Measurements from ENCODE around the gene CYB5R4.
"Not testable (repeated sequence)": the region's sequence is repeated elsewhere in the genome, so short reads cannot be mapped to it uniquely, and the experiment has no call there.

CYB5R4 gene

DNA sequence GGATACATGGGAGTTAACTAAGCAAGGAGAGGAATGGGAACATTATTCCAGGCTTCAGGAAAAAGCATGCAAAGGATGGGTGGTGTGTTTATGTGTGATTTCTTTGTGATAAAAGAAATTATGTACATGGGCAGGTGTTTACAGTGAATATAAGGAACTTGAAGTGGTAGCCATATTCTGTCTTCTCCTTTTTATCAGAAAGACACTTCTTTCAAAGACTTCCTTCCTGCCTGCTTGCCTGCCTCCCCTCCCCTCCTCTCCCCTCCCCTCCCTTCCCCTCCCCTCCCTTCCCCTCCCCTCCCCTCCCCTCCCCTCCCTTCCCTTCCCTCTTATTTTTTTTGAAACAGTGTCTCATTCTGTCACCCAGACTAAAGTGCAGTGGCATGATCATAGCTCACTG, 14.4 kb downstream of the CYB5R4 start:
- Mint-ChIP-seq H3K36me3 (ENCODE audit: insufficient read depth) (peaks cover 18% of the 10 kb centered on the region), H3K27me3 (no peaks in the 10 kb centered on the region), H3K4me3 (peak overlapping the region in 1 of 2 donors; percentile 18), H3K9me3 (no peaks in the 10 kb centered on the region), H3K4me1 (ENCODE audit: low read depth in 2 of 2) (peaks cover 17 to 35% of the 10 kb centered on the region in 2 donors), H3K27ac (peak overlapping the region in 1 of 2 donors; percentile 6)
- ATAC-seq (replicated peaks) (no peak), DNase-seq (no peak)

DNA sequence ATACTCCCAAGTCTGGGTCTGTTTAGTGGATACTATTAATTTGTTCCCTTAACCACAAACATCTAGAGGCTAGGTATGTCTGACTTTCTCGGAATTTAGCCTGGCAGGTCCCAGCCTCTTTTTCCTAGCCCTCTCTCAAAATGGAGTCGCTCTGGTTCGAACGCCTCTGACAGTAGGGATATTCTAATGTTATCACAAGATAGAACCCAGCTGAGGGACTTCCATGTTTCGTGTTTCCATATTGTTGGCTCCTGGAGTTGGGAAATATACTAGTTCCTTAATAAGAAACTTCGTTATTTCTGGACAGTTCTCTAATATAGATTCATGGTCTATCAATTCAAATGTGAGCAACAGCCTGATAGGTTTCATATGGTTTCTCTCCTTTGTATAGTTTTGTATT, 16.4 kb downstream of the CYB5R4 start:
- Mint-ChIP-seq H3K36me3 (ENCODE audit: insufficient read depth) (peaks cover 10% of the 10 kb centered on the region), H3K4me1 (ENCODE audit: low read depth in 2 of 2) (peaks cover 26 to 48% of the 10 kb centered on the region in 2 donors), H3K27ac (no peak overlapping the region), H3K27me3 (no peaks in the 10 kb centered on the region), H3K9me3 (no peaks in the 10 kb centered on the region), H3K4me3 (no peak overlapping the region)
- no peak for ATAC-seq (replicated peaks)
- DNase-seq = no peak

DNA sequence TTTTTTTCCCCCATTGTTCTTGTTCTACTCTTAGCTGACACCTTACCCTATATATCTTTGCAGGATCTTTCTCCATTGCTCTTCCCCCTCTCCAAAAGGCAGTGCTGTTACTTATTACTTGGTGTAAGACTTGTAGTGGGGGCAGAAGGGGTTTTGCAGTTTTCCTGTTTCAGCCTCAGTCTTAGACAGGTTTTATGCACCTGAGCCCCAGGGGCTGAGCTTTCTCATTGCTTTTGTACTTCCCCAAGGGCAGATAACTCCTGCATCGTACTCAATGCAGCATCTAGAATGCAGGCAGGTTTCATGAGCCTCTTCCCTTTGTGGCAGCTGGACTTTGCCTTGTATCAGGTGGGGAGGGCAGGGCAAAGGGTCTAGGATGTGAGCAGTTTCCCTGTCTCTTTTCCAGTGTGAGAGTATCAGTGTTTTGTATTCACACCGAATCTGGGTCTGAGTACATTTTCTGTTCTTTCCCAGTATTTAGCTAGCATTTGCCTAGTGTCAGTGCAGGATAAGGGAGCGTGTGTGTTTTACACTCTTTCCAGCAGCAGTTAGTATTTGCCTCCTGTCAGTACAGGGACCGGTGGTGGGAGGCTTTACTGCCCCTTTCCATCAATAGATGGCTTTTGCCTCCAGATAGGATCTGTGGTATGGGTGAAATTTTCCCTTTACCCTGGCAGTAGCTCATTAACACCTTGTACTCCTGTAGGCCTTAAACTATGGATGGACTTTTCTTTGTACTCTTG, 19.6 kb downstream of the CYB5R4 start:
- Mint-ChIP-seq H3K4me1 (ENCODE audit: low read depth in 2 of 2) (peaks cover 21 to 35% of the 10 kb centered on the region in 2 donors), H3K36me3 (ENCODE audit: insufficient read depth) (peaks cover 8% of the 10 kb centered on the region), H3K27ac (no peak overlapping the region), H3K9me3 (no peaks in the 10 kb centered on the region), H3K4me3 (no peak overlapping the region), H3K27me3 (no peaks in the 10 kb centered on the region)
- ATAC-seq (replicated peaks) (no peak), DNase-seq (no peak)

DNA sequence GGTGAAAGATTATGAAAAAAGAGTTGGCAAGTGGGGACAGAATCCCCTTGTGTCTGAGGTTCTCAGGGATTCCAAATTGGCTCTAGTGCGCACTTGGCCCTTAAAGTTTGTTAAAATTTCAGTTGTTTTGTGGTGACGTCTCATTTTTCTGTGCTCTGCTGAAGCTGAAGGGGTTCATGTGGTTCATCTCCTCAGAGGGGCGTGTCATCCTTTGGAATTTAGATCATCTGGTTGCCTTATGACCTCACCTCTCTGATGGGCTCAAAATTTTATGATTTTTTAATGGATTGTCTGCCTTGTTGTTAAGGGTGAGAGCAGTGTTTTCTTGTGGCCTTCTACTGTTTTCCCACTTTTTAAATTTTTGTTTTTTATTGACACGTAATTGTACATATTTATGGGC, 20.3 kb downstream of the CYB5R4 start:
- H3K9me3 Mint-ChIP-seq = no peaks in the 10 kb centered on the region
- H3K36me3 Mint-ChIP-seq (ENCODE audit: insufficient read depth) = peaks cover 12% of the 10 kb centered on the region
- no peak overlapping the region for H3K4me3 Mint-ChIP-seq
- DNase-seq (no peak), ATAC-seq (replicated peaks) (no peak)
- H3K27ac Mint-ChIP-seq = no peak overlapping the region
- peaks cover 26 to 35% of the 10 kb centered on the region in 2 donors for H3K4me1 Mint-ChIP-seq (ENCODE audit: low read depth in 2 of 2)
- H3K27me3 Mint-ChIP-seq = no peaks in the 10 kb centered on the region

DNA sequence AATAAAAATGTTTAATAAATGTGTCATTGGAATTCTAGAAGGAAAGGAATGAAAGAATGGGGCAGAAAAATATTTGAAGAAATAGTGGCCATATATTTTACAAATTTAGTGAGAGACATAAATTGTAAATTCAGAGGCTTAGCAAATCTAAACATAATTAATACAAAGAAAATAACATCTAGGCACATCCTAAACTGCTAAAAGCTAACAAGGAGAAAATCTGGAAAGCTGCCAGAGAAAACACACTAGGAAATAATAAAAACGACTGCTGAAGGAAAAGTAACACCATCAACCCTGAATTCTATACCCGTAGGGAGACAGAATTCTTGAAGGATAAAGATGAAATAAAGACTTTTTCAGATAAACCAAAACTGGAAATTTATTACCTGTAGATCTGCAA, 23.8 kb downstream of the CYB5R4 start:
- no peak for DNase-seq
- peaks cover 25 to 26% of the 10 kb centered on the region in 2 donors for H3K4me1 Mint-ChIP-seq (ENCODE audit: low read depth in 2 of 2)
- peaks cover 4% of the 10 kb centered on the region for H3K36me3 Mint-ChIP-seq (ENCODE audit: insufficient read depth)
- H3K27ac Mint-ChIP-seq = no peak overlapping the region
- ATAC-seq (replicated peaks) = no peak
- H3K27me3 Mint-ChIP-seq = no peaks in the 10 kb centered on the region
- no peaks in the 10 kb centered on the region for H3K9me3 Mint-ChIP-seq
- H3K4me3 Mint-ChIP-seq = no peak overlapping the region

DNA sequence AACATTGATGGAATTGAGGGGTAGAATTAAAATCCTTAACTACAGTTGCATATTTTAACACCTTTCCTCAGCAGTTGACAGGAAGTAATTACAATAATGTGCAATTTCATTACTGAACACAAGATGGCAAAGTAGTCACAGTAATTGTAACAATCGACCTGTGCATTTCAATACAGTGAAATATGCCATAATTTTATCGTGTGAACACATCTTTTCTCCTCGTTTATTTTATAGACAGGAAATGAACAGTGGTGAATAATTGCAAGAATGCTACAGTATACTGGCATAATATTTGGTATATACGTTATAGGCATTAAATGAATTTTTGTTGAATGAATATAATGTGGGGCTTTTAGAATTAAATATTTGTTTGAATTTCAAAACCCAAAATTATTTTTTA, 25.0 kb downstream of the CYB5R4 start:
- H3K27me3 Mint-ChIP-seq = no peaks in the 10 kb centered on the region
- ATAC-seq (replicated peaks) = peak; percentile 78
- no peak overlapping the region for H3K27ac Mint-ChIP-seq
- H3K9me3 Mint-ChIP-seq = no peaks in the 10 kb centered on the region
- no peak overlapping the region for H3K4me3 Mint-ChIP-seq
- H3K36me3 Mint-ChIP-seq (ENCODE audit: insufficient read depth) = peaks cover 4% of the 10 kb centered on the region
- peaks cover 23 to 24% of the 10 kb centered on the region in 2 donors for H3K4me1 Mint-ChIP-seq (ENCODE audit: low read depth in 2 of 2)
- no peak for DNase-seq

DNA sequence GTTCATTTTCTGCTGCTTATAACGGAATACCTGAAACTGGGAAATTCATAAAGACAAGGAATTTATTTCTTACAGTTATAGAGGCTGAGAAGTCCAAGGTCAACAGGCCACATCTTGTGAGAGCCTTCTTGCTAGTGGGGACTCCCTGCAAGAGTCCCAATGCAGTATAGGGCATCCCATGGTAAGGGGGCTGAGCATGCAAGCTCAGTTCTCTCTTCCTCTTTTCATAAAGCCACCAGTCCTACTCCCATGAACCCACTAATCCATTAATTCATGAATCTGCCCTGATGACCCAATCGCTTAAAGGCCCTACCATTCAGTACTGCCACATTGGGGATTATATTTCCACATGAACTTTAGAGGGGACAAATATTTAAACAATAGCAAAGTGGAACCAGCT, 26.5 kb downstream of the CYB5R4 start:
- Mint-ChIP-seq H3K27ac (no peak overlapping the region), H3K4me3 (no peak overlapping the region), H3K4me1 (ENCODE audit: low read depth in 2 of 2) (peaks cover 18% of the 10 kb centered on the region in 2 donors)

DNA sequence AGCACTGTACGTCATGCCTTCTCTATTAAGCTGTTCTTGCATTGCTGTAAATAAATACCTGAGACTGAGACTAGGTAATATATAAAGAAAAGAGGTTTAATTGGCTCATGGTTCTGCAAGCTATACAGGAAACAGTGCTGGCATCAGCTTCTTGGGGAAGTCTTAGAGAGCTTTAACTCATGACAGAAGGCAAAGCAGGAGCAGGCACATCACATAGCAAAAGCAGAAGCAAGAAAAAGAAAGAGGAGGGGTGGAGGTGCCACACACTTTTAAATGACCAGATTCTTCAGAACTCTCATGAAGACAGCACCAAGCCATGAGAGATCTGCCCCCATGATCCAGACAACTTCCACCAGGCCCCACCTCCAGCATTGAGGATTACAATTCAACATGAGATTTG, 30.1 kb downstream of the CYB5R4 start:
- H3K4me1 Mint-ChIP-seq (ENCODE audit: low read depth in 2 of 2) = peaks cover 15 to 42% of the 10 kb centered on the region in 2 donors
- H3K4me3 Mint-ChIP-seq = no peak overlapping the region
- no peak overlapping the region for H3K27ac Mint-ChIP-seq
- H3K27me3 Mint-ChIP-seq = no peaks in the 10 kb centered on the region
- H3K36me3 Mint-ChIP-seq (ENCODE audit: insufficient read depth) = peaks cover 6% of the 10 kb centered on the region
- ATAC-seq (replicated peaks) = no peak
- no peaks in the 10 kb centered on the region for H3K9me3 Mint-ChIP-seq
- DNase-seq = no peak

More for the DNA sequence above, 26.5 kb downstream of the CYB5R4 start:
- H3K36me3 Mint-ChIP-seq (ENCODE audit: insufficient read depth) = peaks cover 4% of the 10 kb centered on the region
- H3K27me3 Mint-ChIP-seq = no peaks in the 10 kb centered on the region
- DNase-seq (no peak), ATAC-seq (replicated peaks) (no peak)
- H3K9me3 Mint-ChIP-seq = no peaks in the 10 kb centered on the region

DNA sequence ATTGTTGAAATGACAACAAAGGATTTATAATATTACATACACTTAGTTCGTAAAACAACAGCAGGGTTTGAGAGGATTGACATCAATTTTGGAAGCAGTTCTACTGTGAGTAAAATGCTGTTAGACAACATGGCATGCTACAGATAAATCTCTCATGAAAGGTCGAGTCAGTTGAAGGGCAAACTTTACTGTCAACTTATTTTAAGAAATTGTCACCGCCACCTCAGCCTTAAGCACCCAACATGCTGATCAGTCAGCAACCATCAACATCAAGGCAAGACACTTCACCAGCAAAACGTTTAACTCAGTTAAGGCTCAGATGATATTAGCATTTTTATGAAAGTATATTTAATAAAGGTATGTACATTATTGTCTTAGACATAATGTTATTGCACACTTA, 31.0 kb downstream of the CYB5R4 start:
- peaks cover 13 to 45% of the 10 kb centered on the region in 2 donors for H3K4me1 Mint-ChIP-seq (ENCODE audit: low read depth in 2 of 2)
- H3K4me3 Mint-ChIP-seq = no peak overlapping the region
- ATAC-seq (replicated peaks) = no peak
- no peak overlapping the region for H3K27ac Mint-ChIP-seq
- no peaks in the 10 kb centered on the region for H3K27me3 Mint-ChIP-seq
- H3K9me3 Mint-ChIP-seq = no peaks in the 10 kb centered on the region
- peaks cover 4% of the 10 kb centered on the region for H3K36me3 Mint-ChIP-seq (ENCODE audit: insufficient read depth)
- no peak for DNase-seq

DNA sequence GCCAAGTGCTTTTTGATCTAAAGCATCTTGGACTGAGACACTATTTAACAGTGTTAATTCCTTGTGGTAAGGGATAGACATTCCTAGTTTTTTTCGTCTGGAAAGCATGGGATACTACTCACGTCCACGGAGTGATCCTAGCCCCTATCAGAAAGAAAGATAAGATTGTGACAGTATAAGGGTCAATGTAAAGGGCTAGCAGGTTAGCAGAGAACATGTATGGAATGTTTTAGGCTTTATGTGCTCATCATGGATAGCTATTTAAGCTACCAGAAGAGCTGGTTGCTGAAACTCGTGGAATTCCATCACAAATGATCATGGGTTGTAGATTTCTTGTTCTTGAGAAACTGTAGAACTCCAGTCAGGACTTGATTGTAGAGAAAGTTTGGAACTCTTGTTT, 32.1 kb downstream of the CYB5R4 start:
- H3K27ac Mint-ChIP-seq = no peak overlapping the region
- H3K4me3 Mint-ChIP-seq = no peak overlapping the region
- peaks cover 14 to 43% of the 10 kb centered on the region in 2 donors for H3K4me1 Mint-ChIP-seq (ENCODE audit: low read depth in 2 of 2)

DNA sequence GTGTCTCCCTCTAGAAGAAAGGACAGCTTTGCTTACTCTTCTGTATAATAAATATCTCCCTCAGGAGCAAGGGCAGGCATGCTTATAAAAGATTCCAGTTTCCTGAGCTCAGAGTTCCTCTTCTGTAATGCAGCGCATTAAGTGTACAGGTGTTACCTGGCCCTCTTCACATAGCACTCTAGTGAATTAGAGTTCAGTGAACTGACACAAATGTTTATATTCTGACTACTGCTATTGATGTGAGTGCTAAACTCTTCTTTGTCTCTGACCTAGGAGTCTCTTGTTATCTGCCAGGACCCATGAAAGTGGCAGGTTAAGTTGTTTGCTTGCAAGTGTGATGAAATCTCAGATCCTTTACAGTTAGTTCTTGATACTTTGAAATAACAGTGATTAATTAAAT, 33.5 kb downstream of the CYB5R4 start:
- peaks cover 14 to 43% of the 10 kb centered on the region in 2 donors for H3K4me1 Mint-ChIP-seq (ENCODE audit: low read depth in 2 of 2)
- peaks cover 4% of the 10 kb centered on the region for H3K36me3 Mint-ChIP-seq (ENCODE audit: insufficient read depth)
- no peak for ATAC-seq (replicated peaks)
- no peaks in the 10 kb centered on the region for H3K9me3 Mint-ChIP-seq
- no peak overlapping the region for H3K4me3 Mint-ChIP-seq
- H3K27ac Mint-ChIP-seq = no peak overlapping the region
- DNase-seq = no peak
- H3K27me3 Mint-ChIP-seq = no peaks in the 10 kb centered on the region

More for the DNA sequence above, 32.1 kb downstream of the CYB5R4 start:
- DNase-seq = no peak
- ATAC-seq (replicated peaks) = no peak
- no peaks in the 10 kb centered on the region for H3K9me3 Mint-ChIP-seq
- H3K36me3 Mint-ChIP-seq (ENCODE audit: insufficient read depth) = peaks cover 4% of the 10 kb centered on the region
- H3K27me3 Mint-ChIP-seq = no peaks in the 10 kb centered on the region

DNA sequence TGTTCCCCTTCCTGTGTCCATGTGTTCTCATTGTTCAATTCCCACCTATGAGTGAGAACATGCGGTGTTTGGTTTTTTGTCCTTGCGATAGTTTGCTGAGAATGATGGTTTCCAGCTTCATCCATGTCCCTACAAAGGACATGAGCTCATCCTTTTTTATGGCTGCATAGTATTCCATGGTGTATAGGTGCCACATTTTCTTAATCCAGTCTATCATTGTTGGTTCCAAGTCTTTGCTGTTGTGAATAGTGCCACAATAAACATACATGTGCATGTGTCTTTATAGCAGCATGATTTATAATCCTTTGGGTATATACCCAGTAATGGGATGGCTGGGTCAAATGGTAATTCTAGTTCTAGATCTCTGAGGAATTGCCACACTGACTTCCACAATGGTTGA, 37.6 kb downstream of the CYB5R4 start:
- not testable (repeated sequence) for H3K27ac Mint-ChIP-seq; ATAC-seq (replicated peaks); H3K36me3 Mint-ChIP-seq (ENCODE audit: insufficient read depth); H3K27me3 Mint-ChIP-seq; H3K4me3 Mint-ChIP-seq; H3K9me3 Mint-ChIP-seq; DNase-seq
- peaks cover 18 to 47% of the 10 kb centered on the region in 2 donors for H3K4me1 Mint-ChIP-seq (ENCODE audit: low read depth in 2 of 2)

DNA sequence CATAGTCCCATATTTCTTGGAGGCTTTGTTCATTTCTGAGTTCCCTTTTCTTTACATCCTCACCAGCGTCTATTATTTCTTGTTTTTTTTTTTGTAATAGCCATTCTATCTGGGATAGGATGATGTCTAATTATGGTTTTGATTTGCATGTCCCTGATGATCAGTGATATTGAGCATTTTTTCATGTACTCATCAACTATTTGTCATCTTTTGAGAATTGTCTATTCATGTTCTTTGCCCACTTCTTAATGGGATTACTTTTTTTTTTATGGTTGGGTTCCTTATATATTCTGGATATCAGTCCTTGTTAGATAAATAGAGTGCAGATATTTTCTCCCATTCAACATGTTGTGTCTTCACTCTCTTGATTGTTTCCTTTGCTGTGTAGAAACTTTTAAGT, 42.1 kb downstream of the CYB5R4 start:
- Mint-ChIP-seq H3K9me3 (peaks cover 0 to 5% of the 10 kb centered on the region in 2 donors), H3K4me1 (ENCODE audit: low read depth in 2 of 2) (peaks cover 32 to 50% of the 10 kb centered on the region in 2 donors), H3K4me3 (peak overlapping the region in 1 of 2 donors; percentile 29), H3K36me3 (ENCODE audit: insufficient read depth) (no peaks in the 10 kb centered on the region), H3K27ac (no peak overlapping the region), H3K27me3 (no peaks in the 10 kb centered on the region)
- DNase-seq = no peak
- no peak for ATAC-seq (replicated peaks)

DNA sequence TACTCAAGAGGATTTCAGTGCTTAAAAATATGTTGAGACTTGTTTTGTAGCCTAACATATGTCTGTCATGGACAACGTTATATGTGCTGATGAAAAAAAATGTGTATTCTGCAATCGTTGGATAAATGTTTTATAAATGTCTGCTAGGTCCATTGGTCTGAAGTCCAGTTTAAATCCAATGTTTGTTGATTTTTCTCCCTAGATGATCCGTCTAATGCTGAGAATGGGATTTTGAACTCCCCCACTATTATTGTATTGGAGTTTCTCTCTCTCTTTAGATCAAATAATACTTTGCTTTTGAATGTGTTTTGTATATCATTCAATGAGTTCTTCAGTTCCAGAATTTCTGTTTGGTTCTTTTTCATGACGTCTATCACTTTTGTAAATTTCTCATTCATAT, 44.9 kb downstream of the CYB5R4 start:
- H3K9me3 Mint-ChIP-seq = peaks cover 0 to 5% of the 10 kb centered on the region in 2 donors
- no peaks in the 10 kb centered on the region for H3K27me3 Mint-ChIP-seq
- H3K4me3 Mint-ChIP-seq = no peak overlapping the region
- DNase-seq (no peak), ATAC-seq (replicated peaks) (no peak)
- peaks cover 38 to 59% of the 10 kb centered on the region in 2 donors for H3K4me1 Mint-ChIP-seq (ENCODE audit: low read depth in 2 of 2)
- H3K36me3 Mint-ChIP-seq (ENCODE audit: insufficient read depth) = no peaks in the 10 kb centered on the region
- no peak overlapping the region for H3K27ac Mint-ChIP-seq
